Measurements from ENCODE around the gene OLFM4.

OLFM4 gene

DNA sequence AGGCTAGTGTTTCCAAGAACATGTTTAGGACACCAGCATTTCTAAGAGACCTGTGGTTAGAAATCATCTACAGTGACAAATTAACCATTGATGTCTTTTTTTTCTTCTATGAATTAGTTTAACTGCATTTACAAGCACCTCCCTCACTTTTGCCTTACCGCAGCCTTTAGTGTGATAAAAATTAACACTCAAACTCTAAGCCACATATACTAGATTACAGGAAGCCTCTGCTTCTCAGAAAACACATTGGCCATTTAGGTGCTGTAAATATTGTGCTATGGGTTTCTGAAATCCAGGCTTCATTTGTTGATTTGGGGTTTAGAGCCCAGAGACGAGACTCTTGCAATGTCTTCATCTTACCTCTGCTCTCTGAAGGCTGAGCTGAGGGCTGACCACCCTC is 34.6 kb upstream of the OLFM4 start:
- TF ChIP-seq, protein P1, sequence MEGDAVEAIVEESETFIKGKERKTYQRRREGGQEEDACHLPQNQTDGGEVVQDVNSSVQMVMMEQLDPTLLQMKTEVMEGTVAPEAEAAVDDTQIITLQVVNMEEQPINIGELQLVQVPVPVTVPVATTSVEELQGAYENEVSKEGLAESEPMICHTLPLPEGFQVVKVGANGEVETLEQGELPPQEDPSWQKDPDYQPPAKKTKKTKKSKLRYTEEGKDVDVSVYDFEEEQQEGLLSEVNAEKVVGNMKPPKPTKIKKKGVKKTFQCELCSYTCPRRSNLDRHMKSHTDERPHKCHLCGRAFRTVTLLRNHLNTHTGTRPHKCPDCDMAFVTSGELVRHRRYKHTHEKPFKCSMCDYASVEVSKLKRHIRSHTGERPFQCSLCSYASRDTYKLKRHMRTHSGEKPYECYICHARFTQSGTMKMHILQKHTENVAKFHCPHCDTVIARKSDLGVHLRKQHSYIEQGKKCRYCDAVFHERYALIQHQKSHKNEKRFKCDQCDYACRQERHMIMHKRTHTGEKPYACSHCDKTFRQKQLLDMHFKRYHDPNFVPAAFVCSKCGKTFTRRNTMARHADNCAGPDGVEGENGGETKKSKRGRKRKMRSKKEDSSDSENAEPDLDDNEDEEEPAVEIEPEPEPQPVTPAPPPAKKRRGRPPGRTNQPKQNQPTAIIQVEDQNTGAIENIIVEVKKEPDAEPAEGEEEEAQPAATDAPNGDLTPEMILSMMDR (IDR thresholded peaks at IDR 0.05; ENCODE audit: extremely low read depth, missing control alignments) = no peak
- DNase-seq (ENCODE audit: low spot score) = no peak

DNA sequence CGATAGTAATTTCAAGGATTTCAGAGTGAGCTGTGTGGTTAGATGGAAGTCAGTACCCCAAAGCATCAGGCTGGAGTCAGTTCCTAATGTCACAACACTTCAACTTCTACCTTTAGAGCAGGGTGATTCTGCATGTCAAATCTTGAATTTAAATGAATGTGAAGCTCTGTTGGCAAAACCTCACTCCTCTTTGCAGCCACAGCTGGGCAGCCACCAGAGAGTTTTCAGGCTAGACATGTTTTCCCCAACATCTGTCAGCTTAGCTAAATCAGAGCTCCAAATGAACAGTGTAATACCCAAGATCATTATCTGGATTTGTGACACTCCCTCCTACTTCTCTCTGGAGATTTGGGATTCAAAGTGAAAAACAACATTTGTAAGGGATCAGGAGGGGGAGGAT is 33.7 kb upstream of the OLFM4 start:
- TF ChIP-seq, protein P1 (IDR thresholded peaks at IDR 0.05; ENCODE audit: extremely low read depth, missing control alignments) = no peak
- no peak for DNase-seq (ENCODE audit: low spot score)

DNA sequence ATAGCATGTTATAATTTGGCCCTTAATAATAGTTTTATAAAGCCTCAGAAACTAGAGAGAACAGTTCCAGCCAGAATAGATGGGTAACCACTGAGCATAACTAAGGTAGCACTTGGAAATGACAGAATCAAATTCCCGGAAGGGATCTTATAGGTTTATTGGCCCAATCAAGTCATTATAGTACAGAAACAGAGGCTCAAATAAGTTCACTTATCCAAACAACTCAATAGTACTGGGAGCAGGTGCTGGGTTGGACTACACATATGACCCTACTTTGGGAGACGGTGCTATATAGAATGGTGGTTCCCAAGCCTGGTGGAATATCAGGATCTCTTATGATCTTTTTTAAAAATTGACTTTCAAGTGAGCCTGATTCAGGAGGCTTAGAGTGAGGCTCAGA is 32.7 kb upstream of the OLFM4 start:
- TF ChIP-seq, protein P1 (IDR thresholded peaks at IDR 0.05; ENCODE audit: extremely low read depth, missing control alignments) = no peak
- DNase-seq (ENCODE audit: low spot score) = no peak

DNA sequence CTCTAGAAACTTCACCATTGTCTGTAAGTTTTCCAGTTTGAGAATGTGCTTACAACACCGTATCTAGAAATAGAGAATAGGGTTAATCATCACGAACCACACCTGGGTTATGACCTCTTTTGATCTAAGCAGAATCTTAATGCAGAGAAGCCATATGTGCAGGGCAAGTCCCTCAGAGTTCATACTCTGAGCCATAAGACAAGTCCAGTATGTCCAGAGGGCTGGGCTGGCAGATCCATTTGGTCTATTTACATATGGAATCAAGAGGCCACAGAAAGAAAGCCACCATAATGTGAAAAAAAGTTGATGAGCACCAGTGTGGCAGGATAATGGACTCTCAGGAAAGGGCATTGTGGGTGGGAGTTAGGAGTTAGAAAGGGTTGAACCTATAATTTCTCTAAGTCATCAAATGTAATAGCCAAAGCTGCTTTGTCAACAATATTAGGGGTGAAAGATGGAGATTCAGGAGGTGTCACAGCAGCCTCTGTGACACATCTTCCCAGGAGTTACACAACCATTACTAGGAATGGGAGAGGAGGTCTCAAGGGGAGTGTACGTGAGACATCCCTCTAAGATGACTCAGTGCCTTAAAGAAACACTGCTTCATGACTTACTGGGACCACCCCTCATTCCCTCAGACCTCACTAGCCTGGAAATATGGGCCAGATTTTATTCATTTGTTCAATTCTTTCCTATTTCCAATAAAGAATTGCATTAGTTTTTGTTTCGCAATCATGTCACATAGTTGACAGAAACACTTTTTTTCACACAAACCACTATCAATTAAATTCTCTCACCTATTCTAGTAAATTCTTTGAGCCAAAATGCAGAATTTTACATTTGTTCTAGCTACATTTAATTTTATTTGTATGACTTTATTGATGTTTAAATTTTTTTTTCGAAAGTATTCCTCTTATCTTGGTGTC is 30.4 kb upstream of the OLFM4 start:
- DNase-seq (ENCODE audit: low spot score) = no peak
- TF ChIP-seq, protein P1 (IDR thresholded peaks at IDR 0.05; ENCODE audit: extremely low read depth, missing control alignments) = no peak

DNA sequence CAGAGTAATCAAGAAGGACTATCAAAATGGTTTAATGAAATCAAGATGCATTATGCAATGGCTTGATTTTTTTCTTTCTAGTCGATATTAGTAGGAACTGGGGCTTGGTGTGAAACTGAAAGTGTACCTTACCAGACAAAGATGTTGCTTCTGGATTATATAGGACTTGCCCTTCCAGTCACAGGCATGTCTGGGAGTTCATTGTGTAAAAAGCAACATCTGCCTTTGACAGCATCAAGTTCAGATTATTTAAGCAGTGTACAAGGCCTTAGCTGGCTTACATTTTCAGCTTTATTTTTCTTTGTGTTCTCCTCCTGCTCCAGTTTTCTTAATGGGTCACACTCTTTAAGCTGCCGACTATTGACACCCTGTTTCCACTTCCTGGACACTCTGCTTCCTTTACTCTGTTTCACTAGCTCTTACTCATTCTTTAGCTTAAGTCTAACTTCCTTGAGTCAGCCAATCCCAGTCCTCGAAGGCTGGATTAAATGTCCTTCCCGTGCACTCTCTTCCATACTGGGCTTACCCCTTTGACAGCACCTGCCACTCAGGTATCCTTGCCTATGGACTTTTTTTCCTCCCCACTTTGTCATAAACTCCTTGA is 29.4 kb upstream of the OLFM4 start:
- DNase-seq (ENCODE audit: low spot score) = no peak
- TF ChIP-seq, protein P1 (IDR thresholded peaks at IDR 0.05; ENCODE audit: extremely low read depth, missing control alignments) = no peak

DNA sequence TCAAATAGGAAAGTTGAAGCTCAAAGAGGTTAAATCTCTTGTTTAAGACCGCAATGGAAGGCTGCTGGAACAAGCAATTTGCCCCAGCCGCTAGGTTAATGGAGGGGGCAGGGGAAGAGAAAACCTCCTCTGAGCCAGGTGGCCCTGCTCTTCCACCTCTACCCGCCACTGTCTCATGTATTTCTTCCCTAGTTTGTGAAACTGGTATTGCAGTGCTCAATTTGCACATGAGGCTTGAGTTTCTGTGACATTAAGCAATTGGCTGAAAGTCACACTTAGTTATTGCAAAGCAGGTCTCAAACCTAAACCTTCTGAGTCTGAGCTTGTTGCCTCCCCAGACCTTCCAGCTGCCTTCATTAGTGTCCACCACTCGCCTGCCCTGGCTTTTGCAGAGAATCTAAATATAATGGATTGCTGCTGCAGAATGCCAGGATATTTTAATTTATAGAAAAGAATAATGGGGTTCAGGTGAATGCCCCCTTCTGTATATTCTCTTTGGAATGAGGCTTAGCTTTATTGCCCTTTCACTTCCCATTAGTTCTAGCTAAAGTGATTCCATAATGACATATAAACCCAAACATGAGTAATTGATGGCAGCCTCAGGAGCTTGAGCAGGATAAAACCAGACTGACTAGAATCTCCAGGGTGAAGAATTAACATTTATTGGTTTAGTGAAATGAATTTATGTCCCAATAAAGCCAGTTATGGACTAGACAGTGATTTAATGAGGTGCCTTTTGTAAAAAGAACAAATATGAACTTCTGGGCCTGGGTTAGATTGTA is 27.0 kb upstream of the OLFM4 start:
- TF ChIP-seq, protein P1 (IDR thresholded peaks at IDR 0.05; ENCODE audit: extremely low read depth, missing control alignments) = no peak
- DNase-seq (ENCODE audit: low spot score) = no peak

DNA sequence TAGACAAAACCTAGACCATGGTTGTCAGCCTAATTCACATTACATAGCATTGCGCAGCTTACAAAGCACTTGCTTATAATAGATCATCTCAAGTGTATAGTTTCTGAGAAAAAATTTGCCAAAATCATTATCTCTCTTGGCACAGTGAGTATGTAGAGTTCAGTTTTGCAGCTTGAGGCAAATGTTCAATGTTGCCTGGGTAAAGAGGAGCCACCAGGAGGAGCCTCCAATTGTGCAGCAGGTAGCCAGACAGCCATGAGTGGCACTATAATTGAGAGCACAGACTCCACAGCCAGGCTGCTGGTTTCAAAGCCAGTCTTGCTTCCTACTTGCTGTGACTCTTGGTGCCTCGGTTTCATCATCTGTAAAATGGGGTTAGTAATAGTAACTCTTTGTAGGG is 24.0 kb upstream of the OLFM4 start:
- TF ChIP-seq, protein P1 (IDR thresholded peaks at IDR 0.05; ENCODE audit: extremely low read depth, missing control alignments) = no peak
- no peak for DNase-seq (ENCODE audit: low spot score)

All from GM20000 (cell line).